NOMO-1 treated with dmso at 0.1 percent for 144 hours (cell line): ENCODE measurements around the gene IQSEC1.
A peak's percentile ranks its signal among the peaks of the same experiment; 100 is the strongest.
"Not testable (repeated sequence)": the region's sequence is repeated elsewhere in the genome, so short reads cannot be mapped to it uniquely, and the experiment has no call there.

ENCODE experiments used
- DNase-seq: peaks from one replicate; lab custom pipeline; 2025; ENCODE audit not compliant: unreplicated experiment; lab: John Stamatoyannopoulos, UW

The IQSEC1 gene

GRCh38 chr3:12882336-12883310, 190.6 kb downstream of the IQSEC1 start:
- DNase-seq: no peak

DNA sequence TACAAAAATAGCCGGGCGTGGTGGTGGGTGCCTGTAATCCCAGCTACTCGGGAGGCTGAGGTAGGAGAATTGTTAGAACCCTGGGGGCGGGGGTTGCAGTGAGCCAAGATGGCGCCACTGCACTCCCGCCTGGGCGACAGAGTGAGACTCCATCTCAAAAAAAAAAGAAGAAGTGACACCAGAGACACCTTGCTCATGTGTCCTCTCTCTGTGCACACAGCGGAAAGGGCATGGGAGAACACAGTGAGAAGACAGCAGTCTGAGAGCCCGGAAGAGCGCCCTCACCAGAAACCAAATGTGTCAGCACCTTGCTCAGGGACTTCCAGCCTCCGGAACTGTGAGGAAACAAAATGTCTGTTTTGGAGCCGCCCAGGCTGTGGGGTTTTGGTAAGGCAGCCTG, 191.4 kb downstream of the IQSEC1 start:
- DNase-seq: not testable (repeated sequence)

DNA sequence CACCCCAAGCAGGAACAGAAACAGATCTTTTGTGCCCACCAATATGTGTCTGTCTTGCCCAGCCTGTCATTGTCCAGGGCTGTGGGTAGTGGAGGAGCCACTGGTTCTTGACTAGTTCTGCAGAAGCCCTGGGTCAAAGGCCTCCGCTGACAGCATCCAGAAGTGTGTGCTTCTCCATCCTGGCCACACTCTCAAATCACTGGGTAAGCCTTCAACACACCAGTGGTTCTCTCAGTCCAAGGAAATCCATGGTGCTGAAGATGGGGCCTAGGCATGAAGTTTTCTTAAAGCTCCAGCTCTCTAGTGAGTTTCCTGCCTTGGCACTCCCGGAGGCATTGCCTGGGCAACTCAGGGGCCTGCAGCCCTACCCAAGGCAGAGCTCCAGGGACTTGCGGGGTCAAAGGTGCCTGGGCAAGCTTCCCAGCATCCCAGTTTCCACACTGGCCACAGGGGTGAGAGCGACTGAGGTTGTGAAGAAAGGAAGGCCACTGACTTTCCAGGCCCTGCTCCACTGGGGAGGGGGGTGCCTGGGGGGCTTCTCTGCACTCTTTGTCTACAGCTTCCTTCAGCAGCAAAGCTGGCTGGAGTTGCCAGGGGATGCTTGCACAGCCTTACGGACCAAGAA, 193.9 kb downstream of the IQSEC1 start:
- DNase-seq: no peak

DNA sequence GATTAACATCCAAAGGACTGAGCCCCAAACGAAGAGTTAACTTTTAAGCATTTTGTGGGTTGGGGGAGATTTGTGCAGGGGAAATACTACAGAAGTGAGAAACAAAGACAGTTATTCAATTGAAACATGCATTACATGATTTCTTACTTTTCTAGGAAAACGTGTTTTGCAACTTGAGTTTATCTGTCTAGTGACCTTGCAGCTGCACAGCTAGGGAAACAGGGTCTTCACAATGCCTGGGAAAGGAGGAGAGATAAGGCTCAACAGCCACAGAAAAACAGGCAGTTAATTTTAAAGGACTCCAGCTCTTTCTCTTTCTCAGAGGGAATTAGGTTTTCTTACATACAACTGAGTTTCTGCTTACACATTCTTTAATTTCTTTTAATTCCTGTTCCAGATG, 194.5 kb downstream of the IQSEC1 start:
- not testable (repeated sequence) for DNase-seq

GRCh38 chr3:12878141-12878574, 195.1 kb downstream of the IQSEC1 start:
- DNase-seq: no peak

GRCh38 chr3:12877040-12877439, 196.2 kb downstream of the IQSEC1 start:
- DNase-seq: no peak

GRCh38 chr3:12875857-12876836, 197.1 kb downstream of the IQSEC1 start:
- DNase-seq: no peak

DNA sequence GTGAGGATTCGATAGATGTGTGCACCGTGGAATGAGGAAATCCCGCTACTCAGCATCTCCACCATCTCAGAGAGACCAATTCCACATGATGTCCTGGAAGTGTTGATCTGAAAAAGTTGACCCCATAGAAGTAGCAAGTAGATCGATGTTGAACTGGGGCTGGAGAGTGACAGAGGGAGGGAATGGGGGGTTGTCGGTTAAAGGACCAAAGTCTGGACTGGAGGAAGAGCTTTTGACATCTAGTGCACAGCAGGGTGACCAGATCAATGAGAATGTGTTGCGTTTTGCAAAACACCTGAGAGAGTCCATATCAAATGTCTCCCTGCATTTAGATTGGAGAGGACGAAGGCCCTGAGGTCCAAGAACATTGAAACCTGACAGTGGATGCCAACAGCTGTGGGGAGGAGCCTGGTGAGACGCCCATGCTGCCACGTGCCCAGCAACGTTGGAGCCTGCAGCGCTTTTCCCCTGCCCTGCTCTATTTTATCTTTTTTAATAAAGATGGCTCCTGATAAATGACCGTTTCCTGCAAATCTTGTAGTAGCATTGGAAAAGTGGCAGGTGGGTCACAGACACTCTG, 201.7 kb downstream of the IQSEC1 start:
- DNase-seq: no peak

- peak; percentile 47 for DNase-seq
These were observed 202.3 kb downstream of the IQSEC1 start for GRCh38 chr3:12870942-12871341.

DNA sequence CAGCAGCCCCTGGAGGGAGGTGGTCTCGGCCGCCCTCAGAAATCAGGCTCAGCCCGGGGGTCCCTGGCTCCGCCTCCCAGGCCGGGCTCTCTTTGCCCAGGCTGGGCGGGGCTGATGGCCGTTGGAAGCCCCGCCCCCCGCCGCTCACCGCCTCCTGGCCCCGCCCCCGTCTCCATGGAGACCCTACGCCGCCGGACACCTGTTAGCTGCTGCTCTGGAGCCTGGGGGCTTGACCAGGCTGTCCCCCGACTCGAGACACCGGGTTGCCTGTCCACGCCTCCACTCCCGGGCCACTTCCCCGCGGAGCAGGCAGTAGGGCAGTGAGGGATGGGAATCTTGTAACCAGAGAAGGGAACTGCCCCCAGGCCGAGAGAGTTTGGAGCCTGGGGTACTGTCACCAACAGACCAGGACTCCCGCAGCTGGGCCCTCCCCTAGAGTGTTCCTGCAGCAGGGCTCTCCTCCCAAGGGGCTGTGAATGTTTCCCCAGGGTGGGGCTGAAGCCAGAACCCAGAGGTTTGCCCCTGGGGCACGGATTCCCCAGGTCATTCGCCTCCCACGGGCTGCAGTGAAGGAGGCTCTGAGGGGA, 204.1 kb downstream of the IQSEC1 start:
- DNase-seq: no peak

DNA sequence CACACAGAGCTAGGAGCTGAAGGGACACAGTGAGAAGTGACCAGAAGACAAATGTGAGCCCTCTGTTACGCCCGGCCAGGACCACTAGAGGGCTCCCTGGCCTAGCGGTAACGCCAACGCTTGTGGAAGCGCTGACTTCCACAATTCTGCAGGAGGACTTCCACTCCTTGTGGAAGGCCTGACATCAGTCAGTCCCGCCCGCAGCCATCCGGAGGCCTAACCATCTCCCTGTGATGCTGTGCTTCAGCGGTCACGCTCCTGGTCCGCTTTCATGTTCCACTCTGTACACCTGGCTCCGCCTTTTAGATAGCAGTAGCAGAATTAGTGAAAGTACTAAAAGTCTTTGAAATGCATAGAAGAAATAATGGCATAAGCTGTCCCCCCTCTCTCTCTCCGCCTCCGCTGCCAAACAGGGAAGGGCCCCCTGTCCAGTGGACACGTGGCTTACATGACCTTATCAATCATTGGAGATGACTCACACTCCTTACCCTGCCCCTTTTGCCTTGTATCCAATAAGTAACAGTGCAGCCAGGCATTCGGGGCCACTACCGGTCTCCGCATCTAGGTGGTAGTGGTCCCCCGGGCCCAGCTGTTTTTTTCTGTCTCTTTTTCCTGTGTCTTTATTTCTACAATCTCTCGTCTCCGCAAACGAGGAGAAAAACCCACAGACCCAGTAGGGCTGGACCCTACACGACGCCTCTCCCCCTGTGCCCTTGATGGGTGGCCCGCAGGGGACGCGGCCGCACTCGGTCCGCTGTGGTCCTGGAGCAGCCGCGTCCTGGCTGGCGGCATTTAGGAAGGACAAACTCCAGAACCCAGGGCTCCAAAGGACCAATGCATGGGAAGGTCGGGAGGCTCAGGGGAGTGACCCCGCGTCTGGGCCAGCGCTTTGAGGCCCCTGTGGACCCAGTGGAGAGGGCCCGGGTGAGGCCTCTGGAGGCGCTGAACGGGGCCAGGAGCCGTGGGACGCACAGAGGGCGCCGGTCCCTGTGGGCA, 204.9 kb downstream of the IQSEC1 start:
- peak; percentile 45 for DNase-seq

GRCh38 chr3:12866836-12867235, 206.4 kb downstream of the IQSEC1 start:
- no peak for DNase-seq

DNA sequence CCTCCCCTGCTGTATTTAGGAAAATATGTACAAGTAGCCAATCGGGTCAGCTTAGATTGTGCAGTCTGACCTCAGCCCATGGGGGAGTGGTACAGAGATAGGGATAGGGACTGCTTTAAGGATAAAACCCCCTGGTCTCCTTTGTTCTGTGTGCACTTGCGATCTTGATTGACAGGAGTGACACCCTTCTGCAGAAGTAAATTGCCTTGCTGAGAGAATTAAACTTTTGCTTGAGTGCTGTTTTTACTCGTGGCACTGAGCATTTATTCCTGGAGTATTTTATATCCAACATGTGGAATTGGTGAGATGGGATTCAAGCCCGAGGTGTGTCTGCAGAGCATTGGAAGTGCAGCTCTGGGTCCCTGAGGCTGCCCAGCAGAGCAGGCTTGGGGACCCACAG, 208.0 kb downstream of the IQSEC1 start:
- no peak for DNase-seq

DNA sequence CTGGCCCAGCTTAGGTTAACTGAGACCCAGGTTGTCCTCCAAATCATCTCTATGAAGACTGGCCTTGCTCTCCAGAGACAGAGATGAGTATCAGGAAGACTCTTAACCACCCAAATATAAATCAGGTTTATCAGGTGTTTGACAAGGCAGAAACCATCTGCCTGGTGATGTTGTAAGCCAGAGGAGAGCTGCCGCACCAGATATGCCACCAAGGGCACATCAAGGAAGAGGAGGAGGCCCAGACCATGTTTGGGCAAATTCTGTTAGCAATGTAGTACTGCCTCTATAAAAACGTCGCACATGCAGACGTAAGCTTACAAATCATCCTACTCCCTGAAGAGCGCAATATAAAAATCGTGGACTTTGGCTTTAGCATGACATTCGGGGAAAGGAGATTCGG, 210.8 kb downstream of the IQSEC1 start:
- DNase-seq: no peak

GRCh38 chr3:12861611-12862010, 211.6 kb downstream of the IQSEC1 start:
- DNase-seq: no peak

- DNase-seq: no peak
These were observed 213.4 kb downstream of the IQSEC1 start for GRCh38 chr3:12859840-12860239.

GRCh38 chr3:12856626-12857025, 216.6 kb downstream of the IQSEC1 start:
- DNase-seq: no peak

DNA sequence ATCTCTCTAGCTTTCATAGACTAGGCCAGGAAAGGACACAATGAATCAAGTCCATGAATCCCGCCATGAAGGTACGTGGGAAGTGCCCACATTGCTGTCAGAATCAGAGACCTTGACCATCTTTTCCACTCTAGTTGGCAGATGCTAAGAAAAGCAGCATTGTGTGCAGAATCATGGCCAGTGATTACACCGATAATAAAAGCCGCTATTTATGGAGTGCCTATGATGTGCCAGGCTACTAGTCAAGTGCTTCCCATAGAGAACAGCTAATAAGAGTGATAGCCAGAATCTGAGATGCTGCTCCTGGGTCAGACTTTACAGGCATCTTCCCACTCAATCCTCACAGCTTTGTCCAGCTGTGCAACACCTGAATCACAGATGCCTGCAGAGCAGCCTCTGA, 218.7 kb downstream of the IQSEC1 start:
- DNase-seq: no peak

DNA sequence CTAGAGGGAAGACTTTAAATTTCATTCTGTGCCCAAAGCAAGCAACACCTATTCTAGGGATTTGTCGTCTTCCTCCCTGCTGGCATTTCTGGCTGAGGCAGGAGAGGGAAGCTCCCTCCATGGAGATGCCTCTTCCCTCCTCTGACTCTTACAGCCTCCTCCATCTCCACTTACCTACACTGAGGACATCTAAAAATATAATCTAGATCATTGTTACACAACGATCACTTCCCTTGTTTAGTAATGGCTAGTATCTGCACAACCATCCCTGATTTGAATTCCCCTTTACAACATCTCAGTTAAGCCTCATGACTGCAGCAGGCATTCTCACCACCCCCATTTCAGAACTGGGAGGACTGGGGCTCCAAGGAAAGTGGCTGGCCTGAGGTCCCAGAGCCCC, 219.4 kb downstream of the IQSEC1 start:
- not testable (repeated sequence) for DNase-seq
